HG02938 (cell line): ENCODE results near the gene FSTL4.
"Not testable (repeated sequence)": the region's sequence is repeated elsewhere in the genome, so short reads cannot be mapped to it uniquely, and the experiment has no call there.

Experiments used
- ATAC-seq: cut with Tn5 transposase; IDR thresholded peaks from one replicate; pipeline ENCODE4 v1.9.1; 2021; ENCODE audit warnings: mild to moderate bottlenecking, moderate library complexity; ENCODE audit not compliant: unreplicated experiment

The FSTL4 gene

GRCh38 chr5:133459474-133460160 is 152.7 kb downstream of the FSTL4 start:
- ATAC-seq, result no peak

GRCh38 chr5:133458435-133458834 is 153.9 kb downstream of the FSTL4 start:
- ATAC-seq, result no peak

GRCh38 chr5:133457439-133458355 is 154.6 kb downstream of the FSTL4 start:
- no peak for ATAC-seq

GRCh38 chr5:133456933-133457402 is 155.4 kb downstream of the FSTL4 start:
- ATAC-seq, result no peak

- ATAC-seq, result no peak
Measured at GRCh38 chr5:133455676-133456075, 156.7 kb downstream of the FSTL4 start.

- ATAC-seq, result no peak
Measured at GRCh38 chr5:133454442-133454841, 157.9 kb downstream of the FSTL4 start.

GRCh38 chr5:133453831-133454230 is 158.5 kb downstream of the FSTL4 start:
- ATAC-seq, result no peak

- no peak for ATAC-seq
Measured at GRCh38 chr5:133453084-133453780, 159.1 kb downstream of the FSTL4 start.

GRCh38 chr5:133451926-133452325 is 160.4 kb downstream of the FSTL4 start:
- no peak for ATAC-seq

- ATAC-seq, result no peak
Measured at GRCh38 chr5:133450286-133450685, 162.1 kb downstream of the FSTL4 start.

- no peak for ATAC-seq
Measured at GRCh38 chr5:133449181-133449580, 163.2 kb downstream of the FSTL4 start.

GRCh38 chr5:133446440-133446839 is 165.9 kb downstream of the FSTL4 start:
- no peak for ATAC-seq

- ATAC-seq, result no peak
Measured at GRCh38 chr5:133445744-133446143, 166.6 kb downstream of the FSTL4 start.

GRCh38 chr5:133445204-133445603 is 167.1 kb downstream of the FSTL4 start:
- ATAC-seq, result not testable (repeated sequence)

- no peak for ATAC-seq
Measured at GRCh38 chr5:133444711-133445110, 167.6 kb downstream of the FSTL4 start.

- ATAC-seq, result no peak
Measured at GRCh38 chr5:133441166-133441815, 171.1 kb downstream of the FSTL4 start.

- ATAC-seq, result no peak
Measured at GRCh38 chr5:133440467-133441115, 171.8 kb downstream of the FSTL4 start.

GRCh38 chr5:133439859-133440258 is 172.5 kb downstream of the FSTL4 start:
- ATAC-seq, result no peak

- ATAC-seq, result no peak
Measured at GRCh38 chr5:133438487-133438886, 173.9 kb downstream of the FSTL4 start.

- no peak for ATAC-seq
Measured at GRCh38 chr5:133434336-133434735, 178.0 kb downstream of the FSTL4 start.
